A549 (cell line): ENCODE data around the gene DGUOK. TPM values are rescaled to one million over a fixed set of nuclear protein-coding genes. Genes with fewer than 3 reads are reported as not detected.

Experiments
- ATAC-seq, 2 experiments: fragments of 200-7000 bp in 1 of 2; fragments of >200 bp in 1 of 2; cut with Nextera tagmentation in 1 of 2; cut with Tn5 transposase in 1 of 2; 3 replicates each; pipeline versions ENCODE4 v1.8.0 to v1.9.1; 2018 to 2020; ENCODE audit warnings: mild to moderate bottlenecking in 1 of 2, moderate library complexity in 1 of 2
- CTCF ChIA-PET: fragments of 300-600 bp; sonication (Branson Sonifier 250); formaldehyde crosslinking; extraction: SDS; loops from one replicate; lab custom pipeline; 2021; ENCODE audit warnings: antibody characterized with exemption, inconsistent platforms; lab: Yijun Ruan, JAX
- POLR2A ChIA-PET: fragments of 350-600 bp; formaldehyde crosslinking; extraction: SDS; loops from one replicate; lab custom pipeline; 2021; ENCODE audit warnings: antibody characterized with exemption, inconsistent platforms; lab: Yijun Ruan, JAX
- DNase-seq, 2 experiments: peaks; one replicate each; pipeline versions ENCODE4 v3.0.0 to v3.0.0-alpha.2; 2011 to 2016; ENCODE audit warnings: low read depth in 1 of 2, low spot score in 1 of 2
- FAIRE-seq: peaks from 2 replicates; lab custom pipeline; 2011; peaks lifted over from hg19 to GRCh38; lab: Jason Lieb, UNC
- H3K27ac ChIP-seq, 2 experiments: fragments of >200 bp; sonication (Bioruptor Twin); formaldehyde crosslinking; 3 replicates each; pipeline ENCODE4 v1.5.1; 2016 to 2017
- H3K4me1 ChIP-seq: fragments of >200 bp; sonication (Bioruptor Twin); formaldehyde crosslinking; 3 replicates; pipeline ENCODE4 v1.6.1; 2016
- H3K4me2 ChIP-seq: fragments of >200 bp; sonication (Bioruptor Twin); formaldehyde crosslinking; 3 replicates; pipeline ENCODE4 v1.6.1; 2016
- H3K4me3 ChIP-seq: fragments of >200 bp; sonication (Bioruptor Twin); formaldehyde crosslinking; 3 replicates; pipeline ENCODE4 v1.5.1; 2016
- H3K9me3 ChIP-seq: fragments of >200 bp; sonication (Bioruptor Twin); formaldehyde crosslinking; 3 replicates; pipeline ENCODE4 v1.6.1; 2016
- EHMT2 ChIP-seq: fragments of 200-600 bp; sonication (generic); IDR thresholded peaks from 2 replicates; pipeline ENCODE4 v1.6.1; 2016; ENCODE audit warnings: antibody characterized with exemption, low read depth, mild to moderate bottlenecking, moderate library complexity
- HDAC2 ChIP-seq: fragments of 200-600 bp; sonication (generic); IDR thresholded peaks from 2 replicates; pipeline ENCODE4 v1.6.1; 2016
- KDM1A ChIP-seq: fragments of 200-600 bp; sonication (generic); IDR thresholded peaks from 2 replicates; pipeline ENCODE4 v1.6.1; 2016; ENCODE audit warnings: low read depth, mild to moderate bottlenecking
- KDM5A ChIP-seq: fragments of 200-600 bp; sonication (generic); IDR thresholded peaks from 2 replicates; pipeline ENCODE4 v1.6.1; 2016; ENCODE audit warnings: antibody characterized with exemption, mild to moderate bottlenecking
- RARB ChIP-seq: fragments of 250-450 bp; sonication (Bioruptor Pico); IDR thresholded peaks from 2 replicates; pipeline ENCODE4 v1.8.0; 2021; ENCODE audit warnings: mild to moderate bottlenecking, moderate library complexity
- TFCP2L1 ChIP-seq: fragments of 250-450 bp; sonication (Bioruptor Pico); IDR thresholded peaks from 2 replicates; pipeline ENCODE4 v1.5.0; 2021; ENCODE audit warnings: mild to moderate bottlenecking
- WGBS: methylation state at CpG from one replicate; pipeline ENCODE4 v1.1.6; 2017; ENCODE audit errors: missing lambda C conversion rate; 5-methylcytosine and 5-hydroxymethylcytosine counted together
- polyA plus RNA-seq, 4 experiments: library from polyadenylated mRNA; depleted of rRNA in 3 of 4; stranded (reverse); fragments of >200 nt; fragmentation: RNase III in 1 of 4; extraction: RNeasy Plus Mini Kit Qiagen cat#74134 plus additional on column Dnase treatment in 1 of 4; gene quantifications; 2 replicates in 3 of 4; 3 replicates in 1 of 4; pipeline ENCODE4 v1.2.3, GENCODE V29; 2011 to 2017
- TF ChIP-seq, protein P1 (sequence below): fragments of 200-600 bp; sonication (generic); IDR thresholded peaks from 2 replicates; pipeline ENCODE4 v1.6.1; 2016; ENCODE audit warnings: antibody characterized with exemption, mild to moderate bottlenecking, moderate library complexity
- TF ChIP-seq, protein P2 (sequence below): fragments of >200 bp; sonication (Bioruptor Twin); formaldehyde crosslinking; IDR thresholded peaks from 2 replicates; pipeline ENCODE4 v1.6.1; 2016
- TF ChIP-seq, protein P3 (sequence below): fragments of 150-350 bp; IDR thresholded peaks from 2 replicates; pipeline ENCODE4 v1.6.1; 2014; ENCODE audit warnings: low read depth, mild to moderate bottlenecking, low read length
- TF ChIP-seq, protein P4 (sequence below): IDR thresholded peaks from 2 replicates; pipeline ENCODE4 v1.6.1; 2012
- TF ChIP-seq, protein P5 (sequence below): fragments of 250-450 bp; sonication (Bioruptor Pico); IDR thresholded peaks from 2 replicates; pipeline ENCODE4 v1.5.0; 2020; ENCODE audit warnings: low read depth, mild to moderate bottlenecking, moderate library complexity

Gene DGUOK
- polyA plus RNA-seq, 2 of the 4 experiments (the other 2 are of a cell fraction) = 128 to 145 TPM

DNA sequence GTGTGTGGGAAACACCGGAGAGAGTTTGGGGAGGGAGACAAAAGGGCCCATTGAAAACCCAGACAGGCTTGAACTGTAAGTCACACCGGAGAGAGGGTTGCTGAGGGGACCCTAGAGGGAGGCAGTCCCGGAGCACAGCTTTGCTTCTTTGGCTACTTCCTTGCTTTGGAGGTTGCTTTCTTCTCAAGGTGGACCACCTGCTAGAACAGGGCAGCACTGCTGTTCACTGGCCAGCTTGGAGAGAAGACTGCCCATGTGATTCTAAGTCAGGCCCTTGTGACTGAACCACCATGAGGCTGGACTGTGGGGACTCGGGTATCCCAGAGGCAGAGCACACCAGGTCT, 29.5 kb upstream of the DGUOK start (continued):
- TF ChIP-seq, protein P1, sequence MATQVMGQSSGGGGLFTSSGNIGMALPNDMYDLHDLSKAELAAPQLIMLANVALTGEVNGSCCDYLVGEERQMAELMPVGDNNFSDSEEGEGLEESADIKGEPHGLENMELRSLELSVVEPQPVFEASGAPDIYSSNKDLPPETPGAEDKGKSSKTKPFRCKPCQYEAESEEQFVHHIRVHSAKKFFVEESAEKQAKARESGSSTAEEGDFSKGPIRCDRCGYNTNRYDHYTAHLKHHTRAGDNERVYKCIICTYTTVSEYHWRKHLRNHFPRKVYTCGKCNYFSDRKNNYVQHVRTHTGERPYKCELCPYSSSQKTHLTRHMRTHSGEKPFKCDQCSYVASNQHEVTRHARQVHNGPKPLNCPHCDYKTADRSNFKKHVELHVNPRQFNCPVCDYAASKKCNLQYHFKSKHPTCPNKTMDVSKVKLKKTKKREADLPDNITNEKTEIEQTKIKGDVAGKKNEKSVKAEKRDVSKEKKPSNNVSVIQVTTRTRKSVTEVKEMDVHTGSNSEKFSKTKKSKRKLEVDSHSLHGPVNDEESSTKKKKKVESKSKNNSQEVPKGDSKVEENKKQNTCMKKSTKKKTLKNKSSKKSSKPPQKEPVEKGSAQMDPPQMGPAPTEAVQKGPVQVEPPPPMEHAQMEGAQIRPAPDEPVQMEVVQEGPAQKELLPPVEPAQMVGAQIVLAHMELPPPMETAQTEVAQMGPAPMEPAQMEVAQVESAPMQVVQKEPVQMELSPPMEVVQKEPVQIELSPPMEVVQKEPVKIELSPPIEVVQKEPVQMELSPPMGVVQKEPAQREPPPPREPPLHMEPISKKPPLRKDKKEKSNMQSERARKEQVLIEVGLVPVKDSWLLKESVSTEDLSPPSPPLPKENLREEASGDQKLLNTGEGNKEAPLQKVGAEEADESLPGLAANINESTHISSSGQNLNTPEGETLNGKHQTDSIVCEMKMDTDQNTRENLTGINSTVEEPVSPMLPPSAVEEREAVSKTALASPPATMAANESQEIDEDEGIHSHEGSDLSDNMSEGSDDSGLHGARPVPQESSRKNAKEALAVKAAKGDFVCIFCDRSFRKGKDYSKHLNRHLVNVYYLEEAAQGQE = no peak
- TF ChIP-seq RARB = no peak
- TF ChIP-seq, all 56 proteins: peak for 0

DNA sequence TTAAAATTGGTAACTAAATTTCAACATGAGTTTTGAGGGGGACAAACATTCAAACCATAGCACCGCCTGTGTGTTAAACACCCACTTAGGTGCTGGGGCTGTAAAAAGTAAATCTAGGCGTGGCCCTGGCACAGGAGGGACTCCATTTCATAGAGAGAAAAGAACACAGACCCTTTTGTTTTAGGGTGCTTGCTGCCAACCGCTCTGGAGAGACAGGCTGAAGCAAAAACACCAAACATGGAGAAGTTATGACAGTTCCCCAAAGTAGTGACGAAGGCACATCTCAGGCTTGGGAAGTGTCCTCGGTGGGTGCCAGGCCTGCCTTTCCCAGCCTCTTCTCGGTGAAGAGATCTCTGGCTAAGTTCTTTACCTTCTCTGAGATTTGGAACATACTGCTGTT, 28.7 kb upstream of the DGUOK start:
- Histone ChIP-seq H3K4me2 (no peak overlapping the region), H3K4me3 (no peak overlapping the region), H3K4me1 (no peaks in the 10 kb centered on the region), H3K9me3 (no peaks in the 10 kb centered on the region)
- ATAC-seq (no peak), DNase-seq (no peak), FAIRE-seq (no peak)
- CTCF ChIA-PET = no interaction called here
- POLR2A ChIA-PET = no interaction called here
- TF ChIP-seq, protein P2, sequence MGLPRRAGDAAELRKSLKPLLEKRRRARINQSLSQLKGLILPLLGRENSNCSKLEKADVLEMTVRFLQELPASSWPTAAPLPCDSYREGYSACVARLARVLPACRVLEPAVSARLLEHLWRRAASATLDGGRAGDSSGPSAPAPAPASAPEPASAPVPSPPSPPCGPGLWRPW = no peak
- TF ChIP-seq TFCP2L1 (CRISPR knock-in tag) = no peak
- TF ChIP-seq, protein P3, sequence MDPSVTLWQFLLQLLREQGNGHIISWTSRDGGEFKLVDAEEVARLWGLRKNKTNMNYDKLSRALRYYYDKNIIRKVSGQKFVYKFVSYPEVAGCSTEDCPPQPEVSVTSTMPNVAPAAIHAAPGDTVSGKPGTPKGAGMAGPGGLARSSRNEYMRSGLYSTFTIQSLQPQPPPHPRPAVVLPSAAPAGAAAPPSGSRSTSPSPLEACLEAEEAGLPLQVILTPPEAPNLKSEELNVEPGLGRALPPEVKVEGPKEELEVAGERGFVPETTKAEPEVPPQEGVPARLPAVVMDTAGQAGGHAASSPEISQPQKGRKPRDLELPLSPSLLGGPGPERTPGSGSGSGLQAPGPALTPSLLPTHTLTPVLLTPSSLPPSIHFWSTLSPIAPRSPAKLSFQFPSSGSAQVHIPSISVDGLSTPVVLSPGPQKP = no peak
- TF ChIP-seq, all 56 proteins: peak for 0
- H3K27ac ChIP-seq = no peak overlapping the region
- WGBS = 60% methylated on average over 6 of the region's 6 CpGs

DNA sequence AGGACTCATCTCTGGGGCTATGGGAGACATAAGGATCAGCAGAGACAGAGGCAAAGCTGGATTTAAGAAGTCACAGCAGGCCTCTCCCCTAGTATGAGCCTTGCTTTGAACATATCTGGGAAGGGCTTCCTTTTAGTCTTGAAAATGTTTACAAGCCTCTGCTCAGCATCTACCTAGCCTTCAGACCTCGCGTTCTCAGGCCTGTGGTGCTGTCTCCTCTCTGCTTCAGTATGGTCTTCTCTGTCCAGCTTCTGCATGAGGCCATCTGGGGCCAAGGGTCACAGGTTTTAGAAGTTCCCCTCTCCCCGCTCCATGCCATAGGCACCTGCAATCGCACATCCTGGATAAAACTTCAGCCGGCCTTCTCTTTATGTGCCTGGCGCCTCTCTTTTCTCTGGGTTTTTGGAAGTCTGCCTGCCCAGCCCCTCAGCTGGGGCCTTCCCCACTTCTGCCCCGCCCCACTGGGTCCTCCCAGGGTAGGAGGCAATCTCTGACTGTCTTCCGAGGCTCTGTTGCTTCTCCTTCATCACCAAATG, 26.8 kb upstream of the DGUOK start:
- CTCF ChIA-PET = interaction anchor here (1.1 kb wide), 1 partner anchor 11 kb away, joined by 3 read pairs; no protein-coding TSS in a partner anchor
- ATAC-seq (peak in 1 of 2 experiments; percentile 32; a peak in 1 of 6 replicates), FAIRE-seq (no peak), DNase-seq (no peak)
- no peaks in the 10 kb centered on the region for H3K4me1 ChIP-seq
- H3K9me3 ChIP-seq = no peaks in the 10 kb centered on the region
- POLR2A ChIA-PET = no interaction called here
- 78% methylated on average over 8 of the region's 8 CpGs for WGBS
- H3K4me3 ChIP-seq = no peak overlapping the region
- no peak overlapping the region for H3K4me2 ChIP-seq
- H3K27ac ChIP-seq = no peak overlapping the region
- TF ChIP-seq, protein P4, sequence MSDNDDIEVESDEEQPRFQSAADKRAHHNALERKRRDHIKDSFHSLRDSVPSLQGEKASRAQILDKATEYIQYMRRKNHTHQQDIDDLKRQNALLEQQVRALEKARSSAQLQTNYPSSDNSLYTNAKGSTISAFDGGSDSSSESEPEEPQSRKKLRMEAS = no peak
- TF ChIP-seq, protein P5, sequence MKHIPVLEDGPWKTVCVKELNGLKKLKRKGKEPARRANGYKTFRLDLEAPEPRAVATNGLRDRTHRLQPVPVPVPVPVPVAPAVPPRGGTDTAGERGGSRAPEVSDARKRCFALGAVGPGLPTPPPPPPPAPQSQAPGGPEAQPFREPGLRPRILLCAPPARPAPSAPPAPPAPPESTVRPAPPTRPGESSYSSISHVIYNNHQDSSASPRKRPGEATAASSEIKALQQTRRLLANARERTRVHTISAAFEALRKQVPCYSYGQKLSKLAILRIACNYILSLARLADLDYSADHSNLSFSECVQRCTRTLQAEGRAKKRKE (CRISPR knock-in tag) = no peak
- TF ChIP-seq EHMT2 (no peak), KDM1A (no peak), HDAC2 (no peak)
- TF ChIP-seq, all 56 proteins: peak for 0

DNA sequence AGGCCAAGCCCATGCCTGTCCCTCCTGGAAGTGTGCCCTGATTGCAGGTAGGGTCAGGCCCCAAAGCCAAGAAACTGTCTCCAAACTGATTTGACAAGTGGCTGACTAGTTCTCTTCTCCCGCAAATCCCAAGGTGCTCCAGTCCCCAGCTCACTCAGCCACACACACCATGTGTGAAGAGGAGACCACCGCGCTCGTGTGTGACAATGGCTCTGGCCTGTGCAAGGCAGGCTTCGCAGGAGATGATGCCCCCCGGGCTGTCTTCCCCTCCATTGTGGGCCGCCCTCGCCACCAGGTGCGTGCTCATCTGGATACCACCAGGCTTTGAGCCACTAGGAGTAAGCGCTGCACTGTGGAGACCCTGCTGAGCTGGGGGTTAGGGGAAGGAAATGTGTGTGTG, 25.5 kb upstream of the DGUOK start:
- ChIA-PET POLR2A (no interaction called here), CTCF (no interaction called here)
- WGBS = 85% methylated on average over 10 of the region's 10 CpGs
- H3K4me3 ChIP-seq = no peak overlapping the region
- H3K4me2 ChIP-seq = no peak overlapping the region
- H3K9me3 ChIP-seq = no peaks in the 10 kb centered on the region
- TF ChIP-seq KDM5A = no peak
- no peak overlapping the region for H3K27ac ChIP-seq
- DNase-seq = no peak
- no peak for ATAC-seq
- FAIRE-seq = no peak
- H3K4me1 ChIP-seq = no peaks in the 10 kb centered on the region
